Measurements from ENCODE around the gene UNC5A. TPM values are rescaled to one million over a fixed set of nuclear protein-coding genes. Genes with fewer than 3 reads are reported as not detected.

Gene UNC5A
- polyA plus RNA-seq, 2 donors: 0.02 TPM; not detected in 1

- no peaks in the 10 kb centered on the region for H3K9me3 ChIP-seq (ENCODE audit: control insufficient read depth in 2 of 2, insufficient read depth in 1 of 2, low read depth in 1 of 2, low read length in 1 of 2)
- no peak overlapping the region for H3K4me3 ChIP-seq (ENCODE audit: low read depth in 1 of 2, low read length in 2 of 2)
- WGBS, 2 donors: 87 to 89% methylated on average over 28 of the region's 28 CpGs
- H3K27ac ChIP-seq (ENCODE audit: low read depth in 2 of 2, low read length in 1 of 2): no peak overlapping the region
- H3K27me3 ChIP-seq (ENCODE audit: control insufficient read depth in 1 of 2, insufficient read depth in 2 of 2, low read length in 2 of 2): no peaks in the 10 kb centered on the region
- no peaks in the 10 kb centered on the region for H3K4me1 ChIP-seq (ENCODE audit: control insufficient read depth in 2 of 2, insufficient read depth in 2 of 2, low read length in 1 of 2)
- H3K36me3 ChIP-seq (ENCODE audit: control insufficient read depth in 2 of 2, insufficient read depth in 2 of 2, low read length in 1 of 2): no peaks in the 10 kb centered on the region
Observed at GRCh38 chr5:176887252-176887849, 77.0 kb downstream of the UNC5A start.

GRCh38 chr5:176888016-176888864 lies 77.9 kb downstream of the UNC5A start:
- no peak overlapping the region for H3K27ac ChIP-seq (ENCODE audit: low read depth in 2 of 2, low read length in 1 of 2)
- no peaks in the 10 kb centered on the region for H3K36me3 ChIP-seq (ENCODE audit: control insufficient read depth in 2 of 2, insufficient read depth in 2 of 2, low read length in 1 of 2)
- no peak overlapping the region for H3K4me3 ChIP-seq (ENCODE audit: low read depth in 1 of 2, low read length in 2 of 2)
- no peaks in the 10 kb centered on the region for H3K4me1 ChIP-seq (ENCODE audit: control insufficient read depth in 2 of 2, insufficient read depth in 2 of 2, low read length in 1 of 2)
- WGBS, 2 donors: 85 to 89% methylated on average over 26 to 27 of the region's 27 CpGs
- no peaks in the 10 kb centered on the region for H3K9me3 ChIP-seq (ENCODE audit: control insufficient read depth in 2 of 2, insufficient read depth in 1 of 2, low read depth in 1 of 2, low read length in 1 of 2)
- no peaks in the 10 kb centered on the region for H3K27me3 ChIP-seq (ENCODE audit: control insufficient read depth in 1 of 2, insufficient read depth in 2 of 2, low read length in 2 of 2)

DNA sequence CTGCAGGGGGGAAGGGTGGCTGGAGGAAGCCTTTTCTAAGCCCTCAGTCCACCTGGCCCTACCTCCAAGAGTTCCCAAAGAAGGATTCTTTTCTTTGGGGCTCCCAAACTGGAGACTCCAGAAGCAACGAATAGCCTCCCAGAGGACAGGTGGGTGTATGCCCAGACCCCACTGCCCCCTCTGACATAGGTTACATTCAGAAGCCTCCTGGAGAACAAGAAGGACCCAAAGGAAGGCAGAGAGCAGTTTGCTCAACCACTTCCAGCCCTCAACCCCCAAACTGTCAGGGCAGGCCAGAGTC lies 78.5 kb downstream of the UNC5A start:
- Histone ChIP-seq H3K27ac (ENCODE audit: low read depth in 2 of 2, low read length in 1 of 2) (no peak overlapping the region), H3K4me3 (ENCODE audit: low read depth in 1 of 2, low read length in 2 of 2) (no peak overlapping the region), H3K4me1 (ENCODE audit: control insufficient read depth in 2 of 2, insufficient read depth in 2 of 2, low read length in 1 of 2) (no peaks in the 10 kb centered on the region), H3K36me3 (ENCODE audit: control insufficient read depth in 2 of 2, insufficient read depth in 2 of 2, low read length in 1 of 2) (no peaks in the 10 kb centered on the region), H3K27me3 (ENCODE audit: control insufficient read depth in 1 of 2, insufficient read depth in 2 of 2, low read length in 2 of 2) (no peaks in the 10 kb centered on the region), H3K9me3 (ENCODE audit: control insufficient read depth in 2 of 2, insufficient read depth in 1 of 2, low read depth in 1 of 2, low read length in 1 of 2) (no peaks in the 10 kb centered on the region)
- WGBS, 2 donors: 68 to 78% methylated on average over 1 of the region's 1 CpG

- 89 to 90% methylated on average over 24 of the region's 24 CpGs for WGBS, 2 donors
- Histone ChIP-seq H3K27me3 (ENCODE audit: control insufficient read depth in 1 of 2, insufficient read depth in 2 of 2, low read length in 2 of 2) (no peaks in the 10 kb centered on the region), H3K27ac (ENCODE audit: low read depth in 2 of 2, low read length in 1 of 2) (no peak overlapping the region), H3K4me1 (ENCODE audit: control insufficient read depth in 2 of 2, insufficient read depth in 2 of 2, low read length in 1 of 2) (no peaks in the 10 kb centered on the region), H3K4me3 (ENCODE audit: low read depth in 1 of 2, low read length in 2 of 2) (no peak overlapping the region), H3K9me3 (ENCODE audit: control insufficient read depth in 2 of 2, insufficient read depth in 1 of 2, low read depth in 1 of 2, low read length in 1 of 2) (no peaks in the 10 kb centered on the region), H3K36me3 (ENCODE audit: control insufficient read depth in 2 of 2, insufficient read depth in 2 of 2, low read length in 1 of 2) (no peaks in the 10 kb centered on the region)
Observed at GRCh38 chr5:176889321-176890280, 79.2 kb downstream of the UNC5A start.

GRCh38 chr5:176890455-176891330 lies 80.3 kb downstream of the UNC5A start:
- 77% methylated on average over 9 of the region's 9 CpGs for WGBS, 2 donors
- Histone ChIP-seq H3K4me3 (ENCODE audit: low read depth in 1 of 2, low read length in 2 of 2) (no peak overlapping the region), H3K36me3 (ENCODE audit: control insufficient read depth in 2 of 2, insufficient read depth in 2 of 2, low read length in 1 of 2) (no peaks in the 10 kb centered on the region), H3K27me3 (ENCODE audit: control insufficient read depth in 1 of 2, insufficient read depth in 2 of 2, low read length in 2 of 2) (no peaks in the 10 kb centered on the region), H3K9me3 (ENCODE audit: control insufficient read depth in 2 of 2, insufficient read depth in 1 of 2, low read depth in 1 of 2, low read length in 1 of 2) (no peaks in the 10 kb centered on the region), H3K27ac (ENCODE audit: low read depth in 2 of 2, low read length in 1 of 2) (no peak overlapping the region), H3K4me1 (ENCODE audit: control insufficient read depth in 2 of 2, insufficient read depth in 2 of 2, low read length in 1 of 2) (no peaks in the 10 kb centered on the region)

DNA sequence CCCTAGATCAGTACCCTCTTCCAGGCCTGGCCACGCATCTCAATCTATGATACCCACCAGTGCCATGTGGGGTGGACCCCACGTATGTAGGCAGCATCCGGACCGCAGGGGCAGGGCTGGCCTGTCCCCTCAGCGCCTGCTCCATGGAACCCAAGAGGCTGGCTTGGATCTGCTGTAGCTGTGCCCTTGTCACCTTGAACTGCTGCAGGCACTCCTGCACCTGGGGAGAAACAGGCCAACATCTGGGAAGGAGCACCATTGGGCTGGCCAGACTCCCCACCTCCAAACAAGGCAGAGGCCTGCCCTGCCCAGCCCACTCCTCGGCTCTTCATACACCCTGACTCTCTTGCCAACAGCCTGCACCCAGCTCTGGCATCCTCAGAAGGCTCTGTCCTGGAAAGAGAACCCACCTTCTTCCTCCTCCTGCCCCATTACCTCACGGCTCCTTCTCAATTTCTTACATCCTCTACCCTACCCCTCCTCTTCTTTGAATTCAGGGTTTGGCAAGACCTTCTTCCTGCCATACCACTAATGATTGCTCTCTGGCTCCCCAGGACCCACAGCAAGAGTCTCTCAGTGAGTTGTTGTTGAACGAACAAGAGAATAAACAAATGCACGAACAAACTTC lies 81.1 kb downstream of the UNC5A start:
- H3K27ac ChIP-seq (ENCODE audit: low read depth in 2 of 2, low read length in 1 of 2): no peak overlapping the region
- no peaks in the 10 kb centered on the region for H3K36me3 ChIP-seq (ENCODE audit: control insufficient read depth in 2 of 2, insufficient read depth in 2 of 2, low read length in 1 of 2)
- H3K9me3 ChIP-seq (ENCODE audit: control insufficient read depth in 2 of 2, insufficient read depth in 1 of 2, low read depth in 1 of 2, low read length in 1 of 2): no peaks in the 10 kb centered on the region
- 73 to 83% methylated on average over 9 of the region's 9 CpGs for WGBS, 2 donors
- H3K4me1 ChIP-seq (ENCODE audit: control insufficient read depth in 2 of 2, insufficient read depth in 2 of 2, low read length in 1 of 2): no peaks in the 10 kb centered on the region
- no peak overlapping the region for H3K4me3 ChIP-seq (ENCODE audit: low read depth in 1 of 2, low read length in 2 of 2)
- no peaks in the 10 kb centered on the region for H3K27me3 ChIP-seq (ENCODE audit: control insufficient read depth in 1 of 2, insufficient read depth in 2 of 2, low read length in 2 of 2)

- no peaks in the 10 kb centered on the region for H3K4me1 ChIP-seq (ENCODE audit: control insufficient read depth in 2 of 2, insufficient read depth in 2 of 2, low read length in 1 of 2)
- H3K36me3 ChIP-seq (ENCODE audit: control insufficient read depth in 2 of 2, insufficient read depth in 2 of 2, low read length in 1 of 2): no peaks in the 10 kb centered on the region
- no peaks in the 10 kb centered on the region for H3K9me3 ChIP-seq (ENCODE audit: control insufficient read depth in 2 of 2, insufficient read depth in 1 of 2, low read depth in 1 of 2, low read length in 1 of 2)
- no peak overlapping the region for H3K4me3 ChIP-seq (ENCODE audit: low read depth in 1 of 2, low read length in 2 of 2)
- no peaks in the 10 kb centered on the region for H3K27me3 ChIP-seq (ENCODE audit: control insufficient read depth in 1 of 2, insufficient read depth in 2 of 2, low read length in 2 of 2)
- 58 to 60% methylated on average over 3 of the region's 3 CpGs for WGBS, 2 donors
- H3K27ac ChIP-seq (ENCODE audit: low read depth in 2 of 2, low read length in 1 of 2): no peak overlapping the region
Observed at GRCh38 chr5:176892663-176893062, 82.3 kb downstream of the UNC5A start.

GRCh38 chr5:176894298-176894697 lies 83.9 kb downstream of the UNC5A start:
- no peak overlapping the region for H3K27ac ChIP-seq (ENCODE audit: low read depth in 2 of 2, low read length in 1 of 2)
- no peaks in the 10 kb centered on the region for H3K4me1 ChIP-seq (ENCODE audit: control insufficient read depth in 2 of 2, insufficient read depth in 2 of 2, low read length in 1 of 2)
- H3K9me3 ChIP-seq (ENCODE audit: control insufficient read depth in 2 of 2, insufficient read depth in 1 of 2, low read depth in 1 of 2, low read length in 1 of 2): no peaks in the 10 kb centered on the region
- no peaks in the 10 kb centered on the region for H3K36me3 ChIP-seq (ENCODE audit: control insufficient read depth in 2 of 2, insufficient read depth in 2 of 2, low read length in 1 of 2)
- no peaks in the 10 kb centered on the region for H3K27me3 ChIP-seq (ENCODE audit: control insufficient read depth in 1 of 2, insufficient read depth in 2 of 2, low read length in 2 of 2)
- WGBS, 2 donors: 82 to 84% methylated on average over 6 of the region's 6 CpGs
- no peak overlapping the region for H3K4me3 ChIP-seq (ENCODE audit: low read depth in 1 of 2, low read length in 2 of 2)

All from esophagus (tissue), 2 donors.